ENCODE data around the gene MTX2.
"Not testable (repeated sequence)": the region's sequence is repeated elsewhere in the genome, so short reads cannot be mapped to it uniquely, and the experiment has no call there.

Gene MTX2

GRCh38 chr2:176297737-176298136, 28.5 kb downstream of the MTX2 start:
- DNase-seq (ENCODE audit: low spot score) = no peak
- TF ChIP-seq CTCF (IDR thresholded peaks at IDR 0.05; ENCODE audit: extremely low read depth, missing control alignments) = no peak

DNA sequence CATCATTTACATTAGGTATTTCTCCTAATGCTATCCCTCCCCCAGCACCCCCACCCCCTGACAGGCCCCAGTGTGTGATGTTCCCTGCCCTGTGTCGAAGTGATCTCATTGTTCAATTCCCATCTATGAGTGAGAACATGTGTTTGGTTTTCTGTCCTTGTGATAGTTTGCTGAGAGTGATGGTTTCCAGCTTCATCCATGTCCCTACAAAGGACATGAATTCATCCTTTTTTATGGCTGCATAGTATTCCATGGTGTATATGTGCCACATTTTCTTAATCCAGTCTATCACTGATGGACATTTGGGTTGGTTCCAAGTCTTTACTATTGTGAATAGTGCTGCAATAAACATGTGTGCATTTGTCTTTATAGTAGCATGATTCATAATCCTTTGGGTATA, 36.8 kb downstream of the MTX2 start:
- DNase-seq (ENCODE audit: low spot score) = not testable (repeated sequence)

- DNase-seq (ENCODE audit: low spot score) = no peak
- no peak for TF ChIP-seq CTCF (IDR thresholded peaks at IDR 0.05; ENCODE audit: extremely low read depth, missing control alignments)
These were observed 48.0 kb downstream of the MTX2 start for GRCh38 chr2:176317199-176317598.

DNA sequence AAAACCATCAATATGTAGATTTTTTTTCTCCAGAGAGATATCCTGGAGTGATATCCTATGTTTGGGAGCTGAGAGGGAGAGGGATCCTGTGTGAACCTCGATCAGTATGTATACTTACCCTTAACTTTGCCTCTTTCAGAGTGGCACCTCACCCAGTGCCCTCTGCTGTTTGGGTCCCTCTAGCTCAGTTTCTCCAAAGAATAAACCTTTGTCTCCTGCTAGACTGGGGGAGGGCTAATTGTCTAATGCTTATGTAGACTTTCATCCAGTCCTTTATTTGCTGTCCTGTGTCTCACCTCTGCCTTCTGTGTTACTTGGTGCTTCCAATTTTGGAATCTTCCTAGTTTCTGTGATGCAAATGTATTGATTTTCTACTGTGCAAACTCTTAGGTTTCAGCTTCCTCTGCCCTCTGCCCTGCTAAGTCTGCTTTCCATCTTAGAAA, 48.4 kb downstream of the MTX2 start:
- TF ChIP-seq CTCF (IDR thresholded peaks at IDR 0.05; ENCODE audit: extremely low read depth, missing control alignments) = no peak
- no peak for DNase-seq (ENCODE audit: low spot score)

DNA sequence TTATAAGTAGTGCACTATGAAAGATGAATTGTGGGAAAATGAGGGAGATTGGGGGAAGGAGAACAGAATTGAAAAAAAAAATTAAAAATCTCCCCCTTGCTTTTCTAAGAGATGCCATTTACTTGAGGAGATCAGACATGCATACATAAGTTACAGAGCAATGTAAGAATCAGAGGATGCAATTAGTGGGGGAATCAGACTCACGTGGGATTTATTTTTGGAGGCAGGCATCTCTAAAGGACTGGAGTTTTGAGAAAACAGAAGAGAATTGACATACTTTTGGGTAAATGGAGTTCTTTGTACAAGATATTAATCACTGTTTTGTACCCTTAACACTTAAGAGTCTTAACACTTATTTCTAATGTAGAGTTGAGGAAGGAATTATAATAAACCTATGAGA, 52.7 kb downstream of the MTX2 start:
- TF ChIP-seq CTCF (IDR thresholded peaks at IDR 0.05; ENCODE audit: extremely low read depth, missing control alignments) = no peak
- no peak for DNase-seq (ENCODE audit: low spot score)

DNA sequence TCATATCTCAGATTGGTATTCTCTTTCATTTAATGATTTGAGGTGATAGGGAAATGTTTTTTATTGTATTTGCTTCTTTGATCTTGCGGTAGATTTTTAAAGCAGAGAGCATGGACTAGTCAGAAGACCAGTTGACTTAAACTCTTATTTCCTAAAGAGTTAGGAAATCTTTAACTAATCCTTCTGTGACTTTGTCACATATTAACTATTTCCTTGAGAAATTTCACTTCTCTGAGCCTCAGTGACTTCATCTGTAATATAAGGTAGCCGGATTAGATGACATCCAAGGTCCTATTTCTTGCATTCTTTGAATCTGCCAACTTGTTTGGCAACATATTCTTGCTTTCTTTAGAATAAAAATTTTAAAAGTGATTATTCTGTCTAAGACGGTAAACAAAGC, 55.6 kb downstream of the MTX2 start:
- DNase-seq (ENCODE audit: low spot score) = no peak

DNA sequence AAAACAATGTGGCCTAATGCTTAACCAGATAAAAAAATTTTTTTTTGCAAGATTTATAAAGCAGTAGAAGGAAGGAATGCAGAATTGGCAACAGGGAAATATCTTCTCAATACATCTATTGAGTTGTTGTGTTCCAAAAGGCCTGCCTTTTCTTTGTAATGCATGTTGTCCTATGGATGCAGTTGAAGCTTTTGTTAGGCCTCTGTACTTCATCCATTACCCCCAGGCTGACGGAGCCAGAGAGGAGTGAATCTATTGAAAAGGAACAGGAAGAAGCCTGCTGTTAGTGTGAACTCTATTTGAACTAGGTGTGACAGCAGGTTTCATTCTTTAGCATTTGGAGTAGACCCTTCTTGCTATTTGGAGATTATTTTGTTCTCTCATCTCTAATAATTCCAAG, 56.5 kb downstream of the MTX2 start:
- DNase-seq (ENCODE audit: low spot score) = no peak
- no peak for TF ChIP-seq CTCF (IDR thresholded peaks at IDR 0.05; ENCODE audit: extremely low read depth, missing control alignments)

More for the DNA sequence above, 55.6 kb downstream of the MTX2 start:
- no peak for TF ChIP-seq CTCF (IDR thresholded peaks at IDR 0.05; ENCODE audit: extremely low read depth, missing control alignments)

DNA sequence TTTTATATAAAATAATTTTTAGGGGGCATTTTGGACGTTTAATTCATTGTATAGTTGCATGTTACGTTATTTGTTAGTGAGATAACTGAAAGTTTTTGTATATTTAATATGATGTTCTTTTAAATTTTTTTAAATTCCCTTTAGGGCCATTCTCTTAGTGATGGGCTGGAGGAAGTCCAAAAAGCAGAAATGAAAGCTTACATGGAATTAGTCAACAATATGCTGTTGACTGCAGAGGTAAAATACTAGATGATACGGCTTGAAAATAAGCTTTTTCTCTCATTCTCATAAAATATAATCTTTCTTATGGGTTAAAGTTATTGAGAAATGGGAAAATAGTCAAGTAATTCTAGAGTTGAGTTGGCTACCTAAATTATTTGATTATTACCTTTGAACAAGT, 58.9 kb downstream of the MTX2 start:
- no peak for DNase-seq (ENCODE audit: low spot score)
- TF ChIP-seq CTCF (IDR thresholded peaks at IDR 0.05; ENCODE audit: extremely low read depth, missing control alignments) = no peak
